GM12801 (cell line): ENCODE measurements around the gene KPNA6.

Source experiments
- TF ChIP-seq, protein P1 (sequence below): IDR thresholded peaks from one replicate; pipeline ENCODE4 v1.5.1; 2011; ENCODE audit warnings: control low read depth; ENCODE audit not compliant: insufficient read length; ENCODE audit errors: extremely low read depth

Gene KPNA6

GRCh38 chr1:32094746-32095521, 12.9 kb upstream of the KPNA6 start:
- TF ChIP-seq, protein P1, sequence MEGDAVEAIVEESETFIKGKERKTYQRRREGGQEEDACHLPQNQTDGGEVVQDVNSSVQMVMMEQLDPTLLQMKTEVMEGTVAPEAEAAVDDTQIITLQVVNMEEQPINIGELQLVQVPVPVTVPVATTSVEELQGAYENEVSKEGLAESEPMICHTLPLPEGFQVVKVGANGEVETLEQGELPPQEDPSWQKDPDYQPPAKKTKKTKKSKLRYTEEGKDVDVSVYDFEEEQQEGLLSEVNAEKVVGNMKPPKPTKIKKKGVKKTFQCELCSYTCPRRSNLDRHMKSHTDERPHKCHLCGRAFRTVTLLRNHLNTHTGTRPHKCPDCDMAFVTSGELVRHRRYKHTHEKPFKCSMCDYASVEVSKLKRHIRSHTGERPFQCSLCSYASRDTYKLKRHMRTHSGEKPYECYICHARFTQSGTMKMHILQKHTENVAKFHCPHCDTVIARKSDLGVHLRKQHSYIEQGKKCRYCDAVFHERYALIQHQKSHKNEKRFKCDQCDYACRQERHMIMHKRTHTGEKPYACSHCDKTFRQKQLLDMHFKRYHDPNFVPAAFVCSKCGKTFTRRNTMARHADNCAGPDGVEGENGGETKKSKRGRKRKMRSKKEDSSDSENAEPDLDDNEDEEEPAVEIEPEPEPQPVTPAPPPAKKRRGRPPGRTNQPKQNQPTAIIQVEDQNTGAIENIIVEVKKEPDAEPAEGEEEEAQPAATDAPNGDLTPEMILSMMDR = no peak

DNA sequence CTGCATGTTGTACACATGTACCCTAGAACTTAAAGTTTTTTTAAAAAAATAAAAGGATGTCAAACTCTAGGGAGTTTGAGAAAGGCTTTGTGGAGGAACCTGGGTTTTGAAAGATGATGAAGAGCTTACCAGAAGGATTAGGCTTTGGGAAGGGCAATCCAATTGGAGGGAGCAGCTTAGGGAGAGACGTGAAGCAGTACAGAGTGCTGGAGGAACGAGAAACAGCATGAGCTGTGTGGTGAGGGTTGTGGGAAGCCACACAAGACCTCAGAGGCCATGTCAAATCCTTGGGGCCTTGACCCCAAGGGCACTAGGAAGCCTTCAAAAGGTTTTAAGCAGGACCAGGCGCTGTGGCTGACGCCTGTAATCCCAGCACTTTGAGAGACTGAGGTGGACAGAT, 8.4 kb upstream of the KPNA6 start:
- TF ChIP-seq, protein P1 = no peak

- TF ChIP-seq, protein P1 = no peak
Observed at GRCh38 chr1:32100359-32100758, 7.5 kb upstream of the KPNA6 start.

- TF ChIP-seq, protein P1 = no peak
Observed at GRCh38 chr1:32100807-32101708, 6.8 kb upstream of the KPNA6 start.

DNA sequence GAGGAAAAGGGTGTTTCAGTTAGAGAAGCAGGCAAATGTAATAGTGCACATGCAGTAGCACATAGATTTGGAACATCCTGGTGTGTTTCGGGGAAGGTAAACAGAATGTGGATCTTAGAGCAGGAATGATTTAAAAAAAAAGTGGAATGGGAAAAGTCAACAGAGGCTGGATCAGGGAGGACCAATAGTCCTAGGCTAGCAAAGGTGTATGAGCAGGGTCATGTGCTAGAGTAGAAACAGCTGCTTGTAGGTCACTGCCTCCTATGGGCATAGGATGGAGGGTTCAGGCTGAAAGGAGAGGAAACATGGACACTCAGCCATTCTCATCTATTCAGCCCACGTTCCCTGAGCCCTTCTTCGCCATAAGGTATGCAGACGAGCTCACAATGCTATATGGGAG, 3.7 kb upstream of the KPNA6 start:
- TF ChIP-seq, protein P1 = no peak

GRCh38 chr1:32105338-32105737, 2.5 kb upstream of the KPNA6 start:
- TF ChIP-seq, protein P1 = no peak

- TF ChIP-seq, protein P1 = no peak
Observed at GRCh38 chr1:32106663-32107275, 1.1 kb upstream of the KPNA6 start.
